Gastrocnemius medialis (tissue), 4 donors: ENCODE data around the gene PRKG1. TPM values are rescaled to one million over a fixed set of nuclear protein-coding genes. Genes with fewer than 3 reads are reported as not detected.

Source experiments
- ATAC-seq, 2 donors: fragments of 150-250 bp; one replicate each; pipeline ENCODE4 v1.9.1; 2016
- DNase-seq, 2 donors: peaks; one replicate each; pipeline ENCODE4 v3.0.0-alpha.2; 2019
- H3K27ac ChIP-seq, 4 donors: fragments of 200-600 bp; sonication (generic); 1 replicate in 1 of 4; 2 replicates in 3 of 4; pipeline ENCODE4 v1.5.1; 2016 to 2018; ENCODE audit warnings: mild to moderate bottlenecking in 2 of 4, moderate library complexity in 1 of 4
- H3K27me3 ChIP-seq, 3 donors: fragments of 200-600 bp; sonication (generic) in 2 of 3; 1 replicate in 1 of 3; 2 replicates in 2 of 3; pipeline versions ENCODE4 v1.5.1 to v1.6.0; 2016 to 2019; ENCODE audit warnings: mild to moderate bottlenecking in 1 of 3, moderate library complexity in 1 of 3
- H3K36me3 ChIP-seq, 2 donors: fragments of 200-600 bp; sonication (generic) in 1 of 2; one replicate each; pipeline ENCODE4 v1.5.1; 2017 to 2018
- H3K4me1 ChIP-seq, 2 donors: fragments of 200-600 bp; sonication (generic) in 1 of 2; one replicate each; pipeline ENCODE4 v1.5.1; 2016 to 2017; ENCODE audit warnings: mild to moderate bottlenecking in 2 of 2
- H3K4me3 ChIP-seq, 4 donors: fragments of 200-600 bp; sonication (generic) in 3 of 4; 1 replicate in 1 of 4; 2 replicates in 3 of 4; pipeline ENCODE4 v1.5.1; 2016 to 2019; ENCODE audit warnings: mild to moderate bottlenecking in 2 of 4
- H3K9me3 ChIP-seq, 3 donors: fragments of 200-600 bp; sonication (generic) in 2 of 3; 1 replicate in 1 of 3; 2 replicates in 2 of 3; pipeline ENCODE4 v1.5.1; 2016 to 2019
- CTCF ChIP-seq, 5 experiments: fragments of 450-650 bp in 3 of 5; fragments of 200-600 bp in 2 of 5; sonication (generic) in 2 of 5; IDR thresholded peaks in 4 of 5; conservative IDR thresholded peaks in 1 of 5; 1 replicate in 4 of 5; 2 replicates in 1 of 5; pipeline ENCODE4 v1.5.1; 2016 to 2019; ENCODE audit warnings: antibody characterized with exemption in 5 of 5, mild to moderate bottlenecking in 3 of 5, moderate library complexity in 3 of 5
- POLR2A ChIP-seq, 2 donors: fragments of 450-650 bp; IDR thresholded peaks; one replicate each; pipeline ENCODE4 v1.6.1; 2017; ENCODE audit warnings: antibody characterized with exemption in 2 of 2, mild to moderate bottlenecking in 2 of 2, moderate library complexity in 2 of 2
- in situ Hi-C, 4 donors: fragments of 200-750 bp; cut with MboI; loops; one replicate each; pipeline versions ENCODE4 v1.15.0 to v1.8.0; 2017; ENCODE audit warnings: low sequenced_read_pairs in 4 of 4
- intact Hi-C: fragments of 100-400 bp; cut with DNase I; formaldehyde crosslinking; loops from one replicate; pipeline ENCODE4 v1.15.1; 2023; ENCODE audit warnings: low total_unique reads
- total RNA-seq, 4 donors: library from RNA; depleted of rRNA; stranded (reverse); fragments of >200 nt; gene quantifications; one replicate each; pipeline versions ENCODE4 v1.1.0 to v1.2.3, GENCODE V29; 2016

Gene PRKG1
- total RNA-seq, 4 donors from 2014 or later: 10.4 to 39.4 (median 25.1) TPM

- intact Hi-C loops: no loop called here
- H3K27ac ChIP-seq: no peak overlapping the region
- no peak for ATAC-seq
- H3K27me3 ChIP-seq: no peaks in the 10 kb centered on the region
- no peak for TF ChIP-seq CTCF (IDR thresholded peaks at IDR 0.05 in 4 of 5, conservative IDR thresholded peaks at IDR 0.05 in 1 of 5)
- no peak for TF ChIP-seq POLR2A (IDR thresholded peaks at IDR 0.05)
- no peaks in the 10 kb centered on the region for H3K9me3 ChIP-seq
- H3K36me3 ChIP-seq: no peaks in the 10 kb centered on the region
- no peak for DNase-seq
- H3K4me3 ChIP-seq: no peak overlapping the region
- H3K4me1 ChIP-seq: no peaks in the 10 kb centered on the region
- in situ Hi-C loops: no loop called here
Measured at GRCh38 chr10:51846856-51847506, 772.7 kb downstream of the PRKG1 start.

GRCh38 chr10:51852297-51852696, 778.0 kb downstream of the PRKG1 start:
- Histone ChIP-seq H3K4me1 (peaks cover 5% of the 10 kb centered on the region in 2 donors), H3K27me3 (no peaks in the 10 kb centered on the region), H3K36me3 (no peaks in the 10 kb centered on the region), H3K9me3 (no peaks in the 10 kb centered on the region), H3K27ac (no peak overlapping the region), H3K4me3 (no peak overlapping the region)
- in situ Hi-C loops: no loop called here
- intact Hi-C loops: no loop called here
- ATAC-seq: no peak
- DNase-seq: no peak
- TF ChIP-seq POLR2A (IDR thresholded peaks at IDR 0.05) (no peak), CTCF (IDR thresholded peaks at IDR 0.05 in 4 of 5, conservative IDR thresholded peaks at IDR 0.05 in 1 of 5) (no peak)

GRCh38 chr10:51857305-51857704, 783.0 kb downstream of the PRKG1 start:
- in situ Hi-C loops (no loop called here), intact Hi-C loops (no loop called here)
- no peak overlapping the region for H3K4me3 ChIP-seq
- ATAC-seq: no peak
- no peak for DNase-seq
- TF ChIP-seq POLR2A (IDR thresholded peaks at IDR 0.05): no peak
- H3K27ac ChIP-seq: no peak overlapping the region
- H3K36me3 ChIP-seq: no peaks in the 10 kb centered on the region
- peaks cover 30 to 36% of the 10 kb centered on the region in 2 donors for H3K4me1 ChIP-seq
- H3K27me3 ChIP-seq: no peaks in the 10 kb centered on the region
- no peaks in the 10 kb centered on the region for H3K9me3 ChIP-seq

- H3K4me3 ChIP-seq: no peak overlapping the region
- H3K27ac ChIP-seq: peak overlapping the region; percentile 47 to 80 (median 76)
- H3K36me3 ChIP-seq: no peaks in the 10 kb centered on the region
- ATAC-seq: peak; percentile 97 to 98
- H3K9me3 ChIP-seq: no peaks in the 10 kb centered on the region
- no peak for TF ChIP-seq POLR2A (IDR thresholded peaks at IDR 0.05)
- TF ChIP-seq CTCF (IDR thresholded peaks at IDR 0.05 in 4 of 5, conservative IDR thresholded peaks at IDR 0.05 in 1 of 5): no peak
- intact Hi-C loops (no loop called here), in situ Hi-C loops (no loop called here)
- H3K4me1 ChIP-seq: peaks cover 31 to 36% of the 10 kb centered on the region in 2 donors
- peak; percentile 70 to 71 for DNase-seq
- no peaks in the 10 kb centered on the region for H3K27me3 ChIP-seq
Measured at GRCh38 chr10:51860257-51860656, 786.0 kb downstream of the PRKG1 start.

- ATAC-seq: no peak
- Histone ChIP-seq H3K27ac (peak overlapping the region in 3 of 4 donors; percentile 73 to 80 (median 78)), H3K4me3 (no peak overlapping the region), H3K9me3 (no peaks in the 10 kb centered on the region), H3K27me3 (no peaks in the 10 kb centered on the region), H3K4me1 (peaks cover 31 to 36% of the 10 kb centered on the region in 2 donors), H3K36me3 (no peaks in the 10 kb centered on the region)
- no peak for DNase-seq
- in situ Hi-C loops (no loop called here), intact Hi-C loops (no loop called here)
- TF ChIP-seq POLR2A (IDR thresholded peaks at IDR 0.05): no peak
- TF ChIP-seq CTCF (IDR thresholded peaks at IDR 0.05 in 4 of 5, conservative IDR thresholded peaks at IDR 0.05 in 1 of 5): no peak
Measured at GRCh38 chr10:51861051-51861450, 786.8 kb downstream of the PRKG1 start.
